ENCODE data around the gene GNG12. TPM values are rescaled to one million over a fixed set of nuclear protein-coding genes. Genes with fewer than 3 reads are reported as not detected.

Gene GNG12
- total RNA-seq, 1 donor from 2014 or later, result 71.5 TPM

DNA sequence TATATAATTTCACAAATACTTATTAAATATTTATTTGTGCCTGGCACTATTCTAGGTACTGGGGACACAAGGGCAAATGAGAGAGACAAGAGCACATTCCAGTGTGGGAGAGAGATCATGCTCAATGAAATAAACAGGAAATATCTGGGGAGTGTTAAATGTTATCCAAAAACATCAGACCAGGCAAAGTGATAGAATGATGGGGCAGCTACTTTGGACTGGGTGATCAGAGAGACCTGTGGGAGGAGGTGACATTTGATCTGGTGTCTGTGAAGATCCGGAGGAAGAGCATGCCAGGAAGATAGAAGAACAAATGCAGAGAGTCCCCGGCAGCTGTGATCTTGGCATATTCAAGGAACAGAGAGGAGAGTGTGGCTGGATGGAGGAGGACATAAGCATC, 27.5 kb upstream of the GNG12 start:
- intact Hi-C loops (cut with DNase I), result no loop called here
- Histone ChIP-seq H3K36me3 (no peaks in the 10 kb centered on the region), H3K27me3 (no peaks in the 10 kb centered on the region), H3K27ac (no peak overlapping the region), H3K9me3 (no peaks in the 10 kb centered on the region), H3K4me3 (no peak overlapping the region), H3K4me1 (peaks cover 6% of the 10 kb centered on the region)
- TF ChIP-seq POLR2AphosphoS5 (IDR thresholded peaks at IDR 0.05; ENCODE audit: insufficient read depth in 1 of 2, low read depth in 1 of 2) (no peak), POLR2A (IDR thresholded peaks at IDR 0.05) (no peak), CTCF (IDR thresholded peaks at IDR 0.05) (no peak)
- DNase-seq (ENCODE audit: extremely low spot score in 2 of 2), result no peak

DNA sequence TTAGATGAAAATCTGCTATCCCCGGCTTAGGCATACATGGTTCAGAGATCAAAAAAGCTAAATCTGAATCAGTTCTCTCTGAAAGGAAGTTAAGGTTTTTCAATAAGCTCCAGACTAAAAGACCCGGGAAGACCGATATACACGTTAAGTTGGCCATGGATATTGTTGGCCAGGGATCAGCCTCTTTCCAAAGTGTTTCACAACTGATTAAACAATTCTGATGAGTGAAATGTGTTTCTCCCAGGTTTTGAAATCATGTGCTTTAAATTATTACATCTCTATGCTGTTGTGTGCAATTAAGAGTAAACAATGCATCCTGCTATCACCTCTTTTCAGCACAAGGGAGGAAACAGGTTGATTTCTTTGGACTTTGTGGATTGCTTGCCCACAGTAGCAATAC, 23.7 kb upstream of the GNG12 start:
- DNase-seq (ENCODE audit: extremely low spot score in 2 of 2), result no peak
- Histone ChIP-seq H3K27me3 (no peaks in the 10 kb centered on the region), H3K4me1 (peaks cover 6% of the 10 kb centered on the region), H3K36me3 (no peaks in the 10 kb centered on the region), H3K27ac (no peak overlapping the region), H3K4me3 (no peak overlapping the region), H3K9me3 (no peaks in the 10 kb centered on the region)
- intact Hi-C loops (cut with DNase I), result loop anchor here (10.0 kb wide), 1 partner anchor 258 kb away; no protein-coding TSS in a partner anchor
- TF ChIP-seq POLR2AphosphoS5 (IDR thresholded peaks at IDR 0.05; ENCODE audit: insufficient read depth in 1 of 2, low read depth in 1 of 2), result no peak
- no peak for TF ChIP-seq POLR2A (IDR thresholded peaks at IDR 0.05)
- TF ChIP-seq CTCF (IDR thresholded peaks at IDR 0.05), result no peak

- no peak for DNase-seq (ENCODE audit: extremely low spot score in 2 of 2)
- intact Hi-C loops (cut with DNase I), result loop anchor here (10.0 kb wide), 1 partner anchor 259 kb away; no protein-coding TSS in a partner anchor
- no peak overlapping the region for H3K27ac ChIP-seq
- H3K4me3 ChIP-seq, result no peak overlapping the region
- TF ChIP-seq POLR2AphosphoS5 (IDR thresholded peaks at IDR 0.05; ENCODE audit: insufficient read depth in 1 of 2, low read depth in 1 of 2), result no peak
- TF ChIP-seq CTCF (IDR thresholded peaks at IDR 0.05), result no peak
- no peak for TF ChIP-seq POLR2A (IDR thresholded peaks at IDR 0.05)
- no peaks in the 10 kb centered on the region for H3K36me3 ChIP-seq
- peaks cover 6% of the 10 kb centered on the region for H3K4me1 ChIP-seq
- H3K27me3 ChIP-seq, result no peaks in the 10 kb centered on the region
- H3K9me3 ChIP-seq, result no peaks in the 10 kb centered on the region
Observed at GRCh38 chr1:67855961-67856360, 22.7 kb upstream of the GNG12 start.

DNA sequence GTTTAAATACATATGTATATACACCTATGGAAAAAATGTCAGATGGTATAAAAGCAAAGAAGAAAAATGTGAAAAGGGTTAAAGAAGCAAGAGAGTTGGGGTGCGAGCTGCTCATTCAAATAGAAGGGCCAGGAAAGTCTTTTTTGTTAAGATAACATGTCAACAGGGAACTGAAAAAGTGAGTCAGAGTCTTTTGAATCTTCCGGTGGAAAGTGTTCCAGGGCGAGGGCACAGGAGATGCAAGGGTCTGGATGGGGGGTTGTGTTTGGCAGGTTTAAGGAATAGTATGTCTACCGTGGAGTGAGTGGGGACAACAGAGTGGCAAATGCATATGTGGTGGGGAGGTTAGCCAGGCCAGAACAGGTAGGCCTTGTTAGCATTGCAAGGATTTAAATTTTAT, 22.2 kb upstream of the GNG12 start:
- no peak for DNase-seq (ENCODE audit: extremely low spot score in 2 of 2)
- Histone ChIP-seq H3K4me1 (peaks cover 10% of the 10 kb centered on the region), H3K9me3 (no peaks in the 10 kb centered on the region), H3K27ac (no peak overlapping the region), H3K27me3 (no peaks in the 10 kb centered on the region), H3K36me3 (no peaks in the 10 kb centered on the region), H3K4me3 (no peak overlapping the region)
- intact Hi-C loops (cut with DNase I), result loop anchor here (10.0 kb wide), 1 partner anchor 259 kb away; no protein-coding TSS in a partner anchor
- no peak for TF ChIP-seq POLR2AphosphoS5 (IDR thresholded peaks at IDR 0.05; ENCODE audit: insufficient read depth in 1 of 2, low read depth in 1 of 2)
- no peak for TF ChIP-seq CTCF (IDR thresholded peaks at IDR 0.05)
- no peak for TF ChIP-seq POLR2A (IDR thresholded peaks at IDR 0.05)

GRCh38 chr1:67853704-67854103, 20.4 kb upstream of the GNG12 start:
- TF ChIP-seq CTCF (IDR thresholded peaks at IDR 0.05), result peak; percentile 33 to 48 (median 45)
- TF ChIP-seq POLR2AphosphoS5 (IDR thresholded peaks at IDR 0.05; ENCODE audit: insufficient read depth in 1 of 2, low read depth in 1 of 2), result no peak
- intact Hi-C loops (cut with DNase I), result loop anchor here (10.0 kb wide), 1 partner anchor 261 kb away; no protein-coding TSS in a partner anchor
- no peak for DNase-seq (ENCODE audit: extremely low spot score in 2 of 2)

More at GRCh38 chr1:67853704-67854103, 20.4 kb upstream of the GNG12 start:
- Histone ChIP-seq H3K4me1 (peaks cover 17% of the 10 kb centered on the region), H3K27me3 (no peaks in the 10 kb centered on the region), H3K9me3 (no peaks in the 10 kb centered on the region), H3K4me3 (no peak overlapping the region), H3K36me3 (no peaks in the 10 kb centered on the region), H3K27ac (no peak overlapping the region)
